ENCODE data around the gene PRSS27.
"Not testable (repeated sequence)": the region's sequence is repeated elsewhere in the genome, so short reads cannot be mapped to it uniquely, and the experiment has no call there.

The PRSS27 gene

GRCh38 chr16:2670017-2670416 lies 50.0 kb downstream of the PRSS27 start:
- DNase-seq, result peak; percentile 55

- DNase-seq, result not testable (repeated sequence)
Observed at GRCh38 chr16:2669587-2669986, 50.4 kb downstream of the PRSS27 start.

GRCh38 chr16:2666671-2667070 lies 53.4 kb downstream of the PRSS27 start:
- DNase-seq, result not testable (repeated sequence)

GRCh38 chr16:2664574-2664982 lies 55.4 kb downstream of the PRSS27 start:
- DNase-seq, result no peak

- peak; percentile 13 for DNase-seq
Observed at GRCh38 chr16:2663553-2664546, 56.2 kb downstream of the PRSS27 start.
